BLaER1 treated with 17β-estradiol and CSF1 and Interleukin-3, amounts not matched to agents 10 nM and 100 nM (cell line): ENCODE data around the gene USP40.

Experiments
- H3K27ac ChIP-seq, 11 experiments: shearing (Covaris generic); formaldehyde crosslinking; 2 replicates each; pipeline ENCODE4 v1.8.1; 2022
- H3K27me3 ChIP-seq, 11 experiments: shearing (Covaris generic); formaldehyde crosslinking; 2 replicates each; pipeline ENCODE4 v1.8.1; 2022
- H3K36me3 ChIP-seq, 11 experiments: shearing (Covaris generic); formaldehyde crosslinking; 2 replicates each; pipeline ENCODE4 v1.8.1; 2022
- H3K4me1 ChIP-seq, 10 experiments: shearing (Covaris generic); formaldehyde crosslinking; 2 replicates each; pipeline ENCODE4 v1.8.1; 2022
- H3K4me2 ChIP-seq, 11 experiments: shearing (Covaris generic); formaldehyde crosslinking; 2 replicates each; pipeline ENCODE4 v1.8.1; 2022
- H3K4me3 ChIP-seq, 10 experiments: shearing (Covaris generic); formaldehyde crosslinking; 2 replicates each; pipeline ENCODE4 v1.8.1; 2022
- H3K9ac ChIP-seq, 11 experiments: shearing (Covaris generic); formaldehyde crosslinking; 2 replicates each; pipeline ENCODE4 v1.8.1; 2022
- H3K9me3 ChIP-seq, 11 experiments: shearing (Covaris generic); formaldehyde crosslinking; replicated peaks in 1 of 11; 2 replicates each; pipeline ENCODE4 v1.8.1; 2022
- H4K20me1 ChIP-seq, 11 experiments: shearing (Covaris generic); formaldehyde crosslinking; 2 replicates each; pipeline ENCODE4 v1.8.1; 2022
- Cebpa-rat ChIP-seq, 11 experiments: shearing (Covaris generic); IDR thresholded peaks; 2 replicates each; pipeline ENCODE4 v1.8.1; 2022

Gene USP40

GRCh38 chr2:233457356-233457755, 109.2 kb downstream of the USP40 start:
- Histone ChIP-seq H3K9ac (no peak overlapping the region), H3K9me3 (no peaks in the 10 kb centered on the region), H4K20me1 (peaks cover 0 to 100% (median 96%) of the 10 kb centered on the region in 11 experiments; a peak in 18 of 22 replicates), H3K4me2 (no peak overlapping the region), H3K36me3 (peaks cover 100% of the 10 kb centered on the region in 11 experiments), H3K27ac (no peak overlapping the region), H3K27me3 (no peaks in the 10 kb centered on the region), H3K4me3 (no peak overlapping the region), H3K4me1 (peaks cover 0 to 11% (median 0%) of the 10 kb centered on the region in 10 experiments; a peak in 3 of 20 replicates)
- TF ChIP-seq Cebpa-rat (IDR thresholded peaks at IDR 0.05): no peak

- Histone ChIP-seq H3K36me3 (peaks cover 100% of the 10 kb centered on the region in 11 experiments), H4K20me1 (peaks cover 0 to 100% (median 96%) of the 10 kb centered on the region in 11 experiments; a peak in 18 of 22 replicates), H3K27me3 (no peaks in the 10 kb centered on the region), H3K9ac (no peak overlapping the region), H3K9me3 (no peaks in the 10 kb centered on the region), H3K27ac (no peak overlapping the region), H3K4me2 (no peak overlapping the region), H3K4me3 (no peak overlapping the region), H3K4me1 (peaks cover 0 to 11% (median 0%) of the 10 kb centered on the region in 10 experiments; a peak in 3 of 20 replicates)
- no peak for TF ChIP-seq Cebpa-rat (IDR thresholded peaks at IDR 0.05)
Observed at GRCh38 chr2:233456934-233457333, 109.6 kb downstream of the USP40 start.

- Histone ChIP-seq H4K20me1 (peaks cover 0 to 100% (median 96%) of the 10 kb centered on the region in 11 experiments; a peak in 18 of 22 replicates), H3K4me2 (no peak overlapping the region), H3K9ac (no peak overlapping the region), H3K4me3 (no peak overlapping the region), H3K36me3 (peaks cover 100% of the 10 kb centered on the region in 11 experiments), H3K27ac (no peak overlapping the region), H3K27me3 (no peaks in the 10 kb centered on the region), H3K4me1 (peaks cover 0 to 11% (median 0%) of the 10 kb centered on the region in 10 experiments; a peak in 3 of 20 replicates), H3K9me3 (no peaks in the 10 kb centered on the region)
- TF ChIP-seq Cebpa-rat (IDR thresholded peaks at IDR 0.05): no peak
Observed at GRCh38 chr2:233456111-233456510, 110.5 kb downstream of the USP40 start.

- Histone ChIP-seq H3K9ac (no peak overlapping the region), H3K4me1 (peaks cover 0 to 11% (median 0%) of the 10 kb centered on the region in 10 experiments; a peak in 3 of 20 replicates), H3K27me3 (no peaks in the 10 kb centered on the region), H3K9me3 (no peaks in the 10 kb centered on the region), H3K4me3 (no peak overlapping the region), H4K20me1 (peaks cover 0 to 100% (median 97%) of the 10 kb centered on the region in 11 experiments; a peak in 18 of 22 replicates), H3K27ac (peak overlapping the region in 2 of 11 experiments; percentile 4 to 15; a peak in 3 of 22 replicates), H3K36me3 (peaks cover 100% of the 10 kb centered on the region in 11 experiments), H3K4me2 (no peak overlapping the region; a peak in 1 of 22 replicates)
- TF ChIP-seq Cebpa-rat (IDR thresholded peaks at IDR 0.05): no peak
Observed at GRCh38 chr2:233455491-233455890, 111.1 kb downstream of the USP40 start.

GRCh38 chr2:233455006-233455405, 111.6 kb downstream of the USP40 start:
- Histone ChIP-seq H3K27ac (peak overlapping the region in 1 of 11 experiments; percentile 4; a peak in 1 of 22 replicates), H3K9me3 (no peaks in the 10 kb centered on the region), H3K9ac (no peak overlapping the region), H4K20me1 (peaks cover 0 to 100% (median 97%) of the 10 kb centered on the region in 11 experiments; a peak in 18 of 22 replicates), H3K27me3 (no peaks in the 10 kb centered on the region), H3K4me1 (peaks cover 0 to 11% (median 0%) of the 10 kb centered on the region in 10 experiments; a peak in 3 of 20 replicates), H3K36me3 (peaks cover 100% of the 10 kb centered on the region in 11 experiments), H3K4me3 (no peak overlapping the region), H3K4me2 (peak overlapping the region in 3 of 11 experiments; percentile 5 to 32 (median 26); a peak in 3 of 22 replicates)
- TF ChIP-seq Cebpa-rat (IDR thresholded peaks at IDR 0.05): peak in 5 of 11 experiments; percentile 16 to 86 (median 58); a peak in 6 of 22 replicates

- Histone ChIP-seq H3K36me3 (peaks cover 100% of the 10 kb centered on the region in 11 experiments), H3K4me1 (peaks cover 0 to 11% (median 0%) of the 10 kb centered on the region in 10 experiments; a peak in 3 of 20 replicates), H3K27me3 (no peaks in the 10 kb centered on the region), H4K20me1 (peaks cover 0 to 100% (median 97%) of the 10 kb centered on the region in 11 experiments; a peak in 18 of 22 replicates), H3K27ac (no peak overlapping the region), H3K9ac (no peak overlapping the region), H3K4me3 (no peak overlapping the region), H3K9me3 (no peaks in the 10 kb centered on the region), H3K4me2 (no peak overlapping the region)
- TF ChIP-seq Cebpa-rat (IDR thresholded peaks at IDR 0.05): no peak
Observed at GRCh38 chr2:233453916-233454315, 112.7 kb downstream of the USP40 start.

GRCh38 chr2:233453111-233453915, 113.3 kb downstream of the USP40 start:
- no peak for TF ChIP-seq Cebpa-rat (IDR thresholded peaks at IDR 0.05)
- no peak overlapping the region for H3K4me2 ChIP-seq
- peaks cover 0 to 100% (median 97%) of the 10 kb centered on the region in 11 experiments; a peak in 18 of 22 replicates for H4K20me1 ChIP-seq
- no peaks in the 10 kb centered on the region for H3K9me3 ChIP-seq
- no peak overlapping the region; a peak in 1 of 22 replicates for H3K9ac ChIP-seq
- no peak overlapping the region for H3K4me3 ChIP-seq
- peaks cover 0 to 11% (median 0%) of the 10 kb centered on the region in 10 experiments; a peak in 3 of 20 replicates for H3K4me1 ChIP-seq
- H3K27me3 ChIP-seq: no peaks in the 10 kb centered on the region
- H3K27ac ChIP-seq: peak overlapping the region in 1 of 11 experiments; percentile 10; a peak in 1 of 22 replicates
- H3K36me3 ChIP-seq: peaks cover 100% of the 10 kb centered on the region in 11 experiments

GRCh38 chr2:233451950-233452349, 114.6 kb downstream of the USP40 start:
- Histone ChIP-seq H3K36me3 (peaks cover 100% of the 10 kb centered on the region in 11 experiments), H3K27me3 (no peaks in the 10 kb centered on the region), H4K20me1 (peaks cover 0 to 100% (median 97%) of the 10 kb centered on the region in 11 experiments; a peak in 18 of 22 replicates), H3K4me2 (no peak overlapping the region), H3K4me3 (no peak overlapping the region), H3K9me3 (no peaks in the 10 kb centered on the region), H3K9ac (no peak overlapping the region), H3K4me1 (peaks cover 0 to 11% (median 0%) of the 10 kb centered on the region in 10 experiments; a peak in 3 of 20 replicates), H3K27ac (no peak overlapping the region)
- no peak for TF ChIP-seq Cebpa-rat (IDR thresholded peaks at IDR 0.05)
